GM19438 (cell line): ENCODE results near the gene SH3GL3.

Experiments
- ATAC-seq: cut with Tn5 transposase; IDR thresholded peaks from one replicate; pipeline ENCODE4 v1.9.1; 2021; ENCODE audit warnings: low read depth; ENCODE audit not compliant: unreplicated experiment

SH3GL3 gene

GRCh38 chr15:83499476-83499875 is 52.3 kb downstream of the SH3GL3 start:
- no peak for ATAC-seq

- no peak for ATAC-seq
These were observed 56.6 kb downstream of the SH3GL3 start for GRCh38 chr15:83503595-83504364.

- no peak for ATAC-seq
These were observed 57.2 kb downstream of the SH3GL3 start for GRCh38 chr15:83504365-83504764.

- no peak for ATAC-seq
These were observed 62.9 kb downstream of the SH3GL3 start for GRCh38 chr15:83510001-83510400.

- no peak for ATAC-seq
These were observed 65.3 kb downstream of the SH3GL3 start for GRCh38 chr15:83512459-83512858.

- ATAC-seq = no peak
These were observed 67.4 kb downstream of the SH3GL3 start for GRCh38 chr15:83514584-83514983.

GRCh38 chr15:83515164-83515563 is 68.0 kb downstream of the SH3GL3 start:
- no peak for ATAC-seq

- no peak for ATAC-seq
These were observed 69.8 kb downstream of the SH3GL3 start for GRCh38 chr15:83516935-83517334.

- no peak for ATAC-seq
These were observed 79.2 kb downstream of the SH3GL3 start for GRCh38 chr15:83526319-83526718.

- ATAC-seq = no peak
These were observed 86.3 kb downstream of the SH3GL3 start for GRCh38 chr15:83533410-83533962.

- ATAC-seq = no peak
These were observed 90.5 kb downstream of the SH3GL3 start for GRCh38 chr15:83537606-83538005.

- ATAC-seq = no peak
These were observed 91.5 kb downstream of the SH3GL3 start for GRCh38 chr15:83538682-83539081.

GRCh38 chr15:83545804-83546511 is 98.8 kb downstream of the SH3GL3 start:
- ATAC-seq = no peak

- no peak for ATAC-seq
These were observed 99.4 kb downstream of the SH3GL3 start for GRCh38 chr15:83546512-83546888.

GRCh38 chr15:83547168-83547567 is 100.0 kb downstream of the SH3GL3 start:
- no peak for ATAC-seq

- no peak for ATAC-seq
These were observed 102.5 kb downstream of the SH3GL3 start for GRCh38 chr15:83549623-83550022.

- ATAC-seq = no peak
These were observed 107.4 kb downstream of the SH3GL3 start for GRCh38 chr15:83554558-83554957.

GRCh38 chr15:83555383-83555782 is 108.2 kb downstream of the SH3GL3 start:
- ATAC-seq = no peak

GRCh38 chr15:83556068-83556467 is 108.9 kb downstream of the SH3GL3 start:
- no peak for ATAC-seq

GRCh38 chr15:83556754-83557153 is 109.6 kb downstream of the SH3GL3 start:
- no peak for ATAC-seq

- no peak for ATAC-seq
These were observed 111.0 kb downstream of the SH3GL3 start for GRCh38 chr15:83558146-83558545.
